ENCODE results near the gene RALGPS1.
A peak's percentile ranks its signal among the peaks of the same experiment; 100 is the strongest.

The RALGPS1 gene

GRCh38 chr9:127055745-127056402 lies 141.3 kb downstream of the RALGPS1 start:
- DNase-seq, result no peak

GRCh38 chr9:127056446-127056845 lies 141.9 kb downstream of the RALGPS1 start:
- DNase-seq, result no peak

GRCh38 chr9:127058011-127058644 lies 143.5 kb downstream of the RALGPS1 start:
- no peak for DNase-seq

- DNase-seq, result no peak
Measured at GRCh38 chr9:127058645-127059021, 144.1 kb downstream of the RALGPS1 start.

GRCh38 chr9:127059030-127059429 lies 144.4 kb downstream of the RALGPS1 start:
- no peak for DNase-seq

GRCh38 chr9:127059765-127060361 lies 145.3 kb downstream of the RALGPS1 start:
- no peak for DNase-seq

GRCh38 chr9:127061411-127061810 lies 146.8 kb downstream of the RALGPS1 start:
- DNase-seq, result no peak

- no peak for DNase-seq
Measured at GRCh38 chr9:127064335-127064734, 149.8 kb downstream of the RALGPS1 start.

GRCh38 chr9:127065592-127065991 lies 151.0 kb downstream of the RALGPS1 start:
- DNase-seq, result no peak

- no peak for DNase-seq
Measured at GRCh38 chr9:127066060-127066850, 151.7 kb downstream of the RALGPS1 start.

GRCh38 chr9:127066851-127067136 lies 152.2 kb downstream of the RALGPS1 start:
- no peak for DNase-seq

- DNase-seq, result no peak
Measured at GRCh38 chr9:127067603-127068220, 153.1 kb downstream of the RALGPS1 start.

- no peak for DNase-seq
Measured at GRCh38 chr9:127074561-127075548, 160.3 kb downstream of the RALGPS1 start.

GRCh38 chr9:127075624-127076372 lies 161.2 kb downstream of the RALGPS1 start:
- peak; percentile 4 to 21 for DNase-seq

GRCh38 chr9:127076860-127077643 lies 162.5 kb downstream of the RALGPS1 start:
- no peak for DNase-seq

- no peak for DNase-seq
Measured at GRCh38 chr9:127077644-127077946, 163.0 kb downstream of the RALGPS1 start.

- DNase-seq, result no peak
Measured at GRCh38 chr9:127078336-127078735, 163.8 kb downstream of the RALGPS1 start.

GRCh38 chr9:127078988-127079387 lies 164.4 kb downstream of the RALGPS1 start:
- no peak for DNase-seq

GRCh38 chr9:127079446-127080140 lies 165.0 kb downstream of the RALGPS1 start:
- DNase-seq, result no peak
